Ramos (cell line): Measurements from ENCODE around the gene ZBTB7C.

Source experiments
- in situ Hi-C: fragments of 300-500 bp; cut with MboI; formaldehyde crosslinking; loops from one replicate; pipeline ENCODE4 v1.14.3; 2022; ENCODE audit warnings: low sequenced_read_pairs; ENCODE audit not compliant: unreplicated experiment

Gene ZBTB7C

GRCh38 chr18:48419277-48420022 lies 10.3 kb upstream of the ZBTB7C start:
- in situ Hi-C loops, result no loop called here

GRCh38 chr18:48418539-48419276 lies 9.5 kb upstream of the ZBTB7C start:
- in situ Hi-C loops, result no loop called here

- in situ Hi-C loops, result no loop called here
Observed at GRCh38 chr18:48417985-48418384, 8.8 kb upstream of the ZBTB7C start.

GRCh38 chr18:48413342-48413741 lies 4.2 kb upstream of the ZBTB7C start:
- in situ Hi-C loops, result no loop called here

GRCh38 chr18:48412339-48412929 lies 3.3 kb upstream of the ZBTB7C start:
- in situ Hi-C loops, result no loop called here

GRCh38 chr18:48410095-48410920 lies 1.1 kb upstream of the ZBTB7C start:
- in situ Hi-C loops, result no loop called here

GRCh38 chr18:48409591-48410094 lies 460 bp upstream of the ZBTB7C start:
- in situ Hi-C loops, result no loop called here

GRCh38 chr18:48408111-48408726 lies 964 bp downstream of the ZBTB7C start:
- in situ Hi-C loops, result no loop called here

GRCh38 chr18:48407358-48407757 lies 1.8 kb downstream of the ZBTB7C start:
- in situ Hi-C loops, result no loop called here

GRCh38 chr18:48405978-48406377 lies 3.2 kb downstream of the ZBTB7C start:
- in situ Hi-C loops, result no loop called here

GRCh38 chr18:48404716-48405507 lies 4.3 kb downstream of the ZBTB7C start:
- in situ Hi-C loops, result no loop called here

GRCh38 chr18:48402953-48403352 lies 6.2 kb downstream of the ZBTB7C start:
- in situ Hi-C loops, result no loop called here

GRCh38 chr18:48399303-48400075 lies 9.7 kb downstream of the ZBTB7C start:
- in situ Hi-C loops, result no loop called here

- in situ Hi-C loops, result no loop called here
Observed at GRCh38 chr18:48398074-48398473, 11.1 kb downstream of the ZBTB7C start.

- in situ Hi-C loops, result no loop called here
Observed at GRCh38 chr18:48397021-48397420, 12.2 kb downstream of the ZBTB7C start.

- in situ Hi-C loops, result no loop called here
Observed at GRCh38 chr18:48396561-48396960, 12.6 kb downstream of the ZBTB7C start.

GRCh38 chr18:48395646-48396045 lies 13.5 kb downstream of the ZBTB7C start:
- in situ Hi-C loops, result no loop called here

GRCh38 chr18:48394176-48394575 lies 15.0 kb downstream of the ZBTB7C start:
- in situ Hi-C loops, result no loop called here
